Measurements from ENCODE around the gene MARK3.
A peak's percentile ranks its signal among the peaks of the same experiment; 100 is the strongest.

MARK3 gene

DNA sequence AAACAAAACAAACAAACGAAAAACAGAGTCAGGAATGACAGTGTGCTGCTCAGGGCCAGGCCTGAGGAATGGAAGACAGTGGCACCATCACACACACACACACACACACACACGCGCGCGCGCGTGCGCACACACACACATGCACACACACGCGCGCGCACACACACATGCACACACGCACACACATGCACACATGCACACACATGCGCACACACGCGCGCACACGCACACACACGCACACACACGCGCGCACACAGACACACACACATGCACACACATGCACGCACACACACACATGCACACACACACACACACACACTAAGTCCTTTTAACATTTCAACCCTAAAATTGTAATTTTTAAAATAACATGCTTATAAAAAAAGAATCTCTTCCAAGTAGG, 13.2 kb upstream of the MARK3 start:
- H3K27ac Mint-ChIP-seq: no peak overlapping the region
- H3K4me1 Mint-ChIP-seq: no peaks in the 10 kb centered on the region
- no peaks in the 10 kb centered on the region for H3K9me3 Mint-ChIP-seq
- H3K36me3 Mint-ChIP-seq (ENCODE audit: low read depth): no peaks in the 10 kb centered on the region
- TF ChIP-seq, protein P1, sequence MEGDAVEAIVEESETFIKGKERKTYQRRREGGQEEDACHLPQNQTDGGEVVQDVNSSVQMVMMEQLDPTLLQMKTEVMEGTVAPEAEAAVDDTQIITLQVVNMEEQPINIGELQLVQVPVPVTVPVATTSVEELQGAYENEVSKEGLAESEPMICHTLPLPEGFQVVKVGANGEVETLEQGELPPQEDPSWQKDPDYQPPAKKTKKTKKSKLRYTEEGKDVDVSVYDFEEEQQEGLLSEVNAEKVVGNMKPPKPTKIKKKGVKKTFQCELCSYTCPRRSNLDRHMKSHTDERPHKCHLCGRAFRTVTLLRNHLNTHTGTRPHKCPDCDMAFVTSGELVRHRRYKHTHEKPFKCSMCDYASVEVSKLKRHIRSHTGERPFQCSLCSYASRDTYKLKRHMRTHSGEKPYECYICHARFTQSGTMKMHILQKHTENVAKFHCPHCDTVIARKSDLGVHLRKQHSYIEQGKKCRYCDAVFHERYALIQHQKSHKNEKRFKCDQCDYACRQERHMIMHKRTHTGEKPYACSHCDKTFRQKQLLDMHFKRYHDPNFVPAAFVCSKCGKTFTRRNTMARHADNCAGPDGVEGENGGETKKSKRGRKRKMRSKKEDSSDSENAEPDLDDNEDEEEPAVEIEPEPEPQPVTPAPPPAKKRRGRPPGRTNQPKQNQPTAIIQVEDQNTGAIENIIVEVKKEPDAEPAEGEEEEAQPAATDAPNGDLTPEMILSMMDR (IDR thresholded peaks at IDR 0.05; ENCODE audit: unreplicated experiment in 3 of 3): no peak
- H3K4me3 Mint-ChIP-seq: no peak overlapping the region
- no peaks in the 10 kb centered on the region for H3K27me3 Mint-ChIP-seq (ENCODE audit: low read depth)

DNA sequence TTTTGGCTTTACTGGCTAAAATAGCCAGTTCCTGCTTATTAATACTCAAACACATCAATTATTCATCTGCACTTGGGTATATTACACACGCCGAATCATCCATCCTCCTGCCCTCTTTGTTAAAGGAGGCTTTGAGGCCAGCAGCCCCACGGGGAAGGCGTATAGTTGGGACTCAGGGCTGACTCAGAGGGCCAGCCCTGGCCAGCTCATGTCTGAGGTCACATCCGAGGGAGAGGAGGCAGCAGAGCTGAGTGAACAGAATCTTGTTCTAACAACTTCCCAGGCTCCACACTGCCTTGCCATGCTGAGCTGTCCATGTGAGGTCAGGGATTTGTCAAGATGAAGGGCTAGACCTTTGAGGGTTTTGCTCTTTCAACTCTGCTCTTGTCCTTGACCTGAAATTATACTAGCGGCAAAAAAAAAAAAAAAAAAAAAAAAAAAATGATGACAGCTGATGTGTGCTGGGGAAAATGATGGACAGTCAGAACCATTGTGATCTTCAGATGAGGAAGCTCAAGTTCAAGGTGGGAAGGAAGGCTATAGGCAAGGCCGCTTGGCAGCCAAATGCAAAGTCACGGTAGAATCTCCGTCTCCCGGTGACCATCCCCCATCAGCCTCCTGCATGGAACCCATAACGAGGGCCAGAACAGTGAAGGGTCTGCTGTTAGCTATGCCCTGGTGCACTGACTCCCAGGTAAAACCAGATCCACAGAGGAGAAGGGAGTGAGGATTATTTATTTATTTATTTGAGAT, 12.5 kb upstream of the MARK3 start:
- no peak overlapping the region for H3K27ac Mint-ChIP-seq
- no peaks in the 10 kb centered on the region for H3K36me3 Mint-ChIP-seq (ENCODE audit: low read depth)
- H3K9me3 Mint-ChIP-seq: no peaks in the 10 kb centered on the region
- no peaks in the 10 kb centered on the region for H3K4me1 Mint-ChIP-seq
- TF ChIP-seq, protein P1 (IDR thresholded peaks at IDR 0.05; ENCODE audit: unreplicated experiment in 3 of 3): no peak
- H3K27me3 Mint-ChIP-seq (ENCODE audit: low read depth): no peaks in the 10 kb centered on the region
- H3K4me3 Mint-ChIP-seq: no peak overlapping the region

GRCh38 chr14:103374121-103374520, 11.1 kb upstream of the MARK3 start:
- no peak overlapping the region for H3K4me3 Mint-ChIP-seq
- H3K27me3 Mint-ChIP-seq (ENCODE audit: low read depth): no peaks in the 10 kb centered on the region
- peaks cover 8% of the 10 kb centered on the region for H3K4me1 Mint-ChIP-seq
- no peaks in the 10 kb centered on the region for H3K9me3 Mint-ChIP-seq
- no peaks in the 10 kb centered on the region for H3K36me3 Mint-ChIP-seq (ENCODE audit: low read depth)
- H3K27ac Mint-ChIP-seq: no peak overlapping the region
- TF ChIP-seq, protein P1 (IDR thresholded peaks at IDR 0.05; ENCODE audit: unreplicated experiment in 3 of 3): no peak

GRCh38 chr14:103377522-103378037, 7.6 kb upstream of the MARK3 start:
- no peaks in the 10 kb centered on the region for H3K36me3 Mint-ChIP-seq (ENCODE audit: low read depth)
- H3K27me3 Mint-ChIP-seq (ENCODE audit: low read depth): peaks cover 15% of the 10 kb centered on the region
- H3K4me3 Mint-ChIP-seq: no peak overlapping the region
- no peak overlapping the region for H3K27ac Mint-ChIP-seq
- no peaks in the 10 kb centered on the region for H3K9me3 Mint-ChIP-seq
- H3K4me1 Mint-ChIP-seq: peaks cover 8% of the 10 kb centered on the region
- TF ChIP-seq, protein P1 (IDR thresholded peaks at IDR 0.05; ENCODE audit: unreplicated experiment in 3 of 3): no peak

- Mint-ChIP-seq H3K36me3 (ENCODE audit: low read depth) (no peaks in the 10 kb centered on the region), H3K4me3 (peak overlapping the region in 1 of 3 experiments; percentile 3), H3K27ac (peak overlapping the region in 1 of 3 experiments; percentile 51), H3K9me3 (no peaks in the 10 kb centered on the region), H3K27me3 (ENCODE audit: low read depth) (peaks cover 18% of the 10 kb centered on the region), H3K4me1 (peaks cover 8% of the 10 kb centered on the region)
- TF ChIP-seq, protein P1 (IDR thresholded peaks at IDR 0.05; ENCODE audit: unreplicated experiment in 3 of 3): no peak
Measured at GRCh38 chr14:103378038-103378854, 7.0 kb upstream of the MARK3 start.

Data from nephron (organoid).